C4-2B (cell line): ENCODE data around the gene MAPKAPK2.

Experiments
- ZFX ChIP-seq: fragments of 450-650 bp; IDR thresholded peaks from 2 replicates; pipeline ENCODE4 v1.6.1; 2017
- TF ChIP-seq, protein P1 (sequence below): fragments of 450-650 bp; conservative IDR thresholded peaks from 2 replicates; pipeline ENCODE4 v1.5.1; 2017; ENCODE audit warnings: mild to moderate bottlenecking

DNA sequence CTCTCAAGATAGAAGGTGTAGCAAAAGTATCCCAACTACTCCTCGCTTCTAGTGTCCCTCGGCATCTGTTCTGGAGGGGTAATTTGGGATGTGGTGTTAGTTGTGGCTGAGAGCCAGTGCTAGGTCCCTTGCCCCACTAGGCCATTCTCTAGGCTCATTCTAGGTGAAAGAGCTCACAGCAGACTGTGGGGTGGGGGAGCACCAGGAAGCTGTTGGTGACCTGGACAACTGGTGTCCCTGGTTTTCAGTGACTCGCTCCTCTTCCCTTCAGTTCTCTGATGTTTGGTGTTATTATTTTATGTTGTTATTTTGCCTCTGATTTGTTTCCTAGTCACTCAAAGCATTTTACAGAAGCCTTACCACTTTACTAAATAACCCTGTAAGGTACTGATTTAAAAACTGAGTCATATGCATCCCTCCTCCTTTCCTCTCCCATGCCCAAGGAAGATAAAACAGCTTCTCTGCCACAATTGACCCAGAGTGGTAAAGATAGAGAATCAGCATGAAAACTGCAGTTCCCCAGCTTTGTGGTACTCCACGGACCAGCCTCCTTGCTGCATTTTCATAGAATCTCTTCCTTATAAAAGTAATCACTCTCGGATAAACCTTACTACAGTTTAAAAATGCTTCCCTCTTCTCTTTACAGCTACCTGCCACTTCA, 35.3 kb upstream of the MAPKAPK2 start:
- TF ChIP-seq, protein P1, sequence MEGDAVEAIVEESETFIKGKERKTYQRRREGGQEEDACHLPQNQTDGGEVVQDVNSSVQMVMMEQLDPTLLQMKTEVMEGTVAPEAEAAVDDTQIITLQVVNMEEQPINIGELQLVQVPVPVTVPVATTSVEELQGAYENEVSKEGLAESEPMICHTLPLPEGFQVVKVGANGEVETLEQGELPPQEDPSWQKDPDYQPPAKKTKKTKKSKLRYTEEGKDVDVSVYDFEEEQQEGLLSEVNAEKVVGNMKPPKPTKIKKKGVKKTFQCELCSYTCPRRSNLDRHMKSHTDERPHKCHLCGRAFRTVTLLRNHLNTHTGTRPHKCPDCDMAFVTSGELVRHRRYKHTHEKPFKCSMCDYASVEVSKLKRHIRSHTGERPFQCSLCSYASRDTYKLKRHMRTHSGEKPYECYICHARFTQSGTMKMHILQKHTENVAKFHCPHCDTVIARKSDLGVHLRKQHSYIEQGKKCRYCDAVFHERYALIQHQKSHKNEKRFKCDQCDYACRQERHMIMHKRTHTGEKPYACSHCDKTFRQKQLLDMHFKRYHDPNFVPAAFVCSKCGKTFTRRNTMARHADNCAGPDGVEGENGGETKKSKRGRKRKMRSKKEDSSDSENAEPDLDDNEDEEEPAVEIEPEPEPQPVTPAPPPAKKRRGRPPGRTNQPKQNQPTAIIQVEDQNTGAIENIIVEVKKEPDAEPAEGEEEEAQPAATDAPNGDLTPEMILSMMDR = no peak
- no peak for TF ChIP-seq ZFX
